Heart right ventricle (tissue), 16 donors: ENCODE measurements around the gene MRPL41. TPM values are rescaled to one million over a fixed set of nuclear protein-coding genes. Genes with fewer than 3 reads are reported as not detected.
"Not testable (repeated sequence)": the region's sequence is repeated elsewhere in the genome, so short reads cannot be mapped to it uniquely, and the experiment has no call there.

Experiments
- ATAC-seq, 8 donors: fragments of 200-7000 bp; cut with Tn5 transposase; one replicate each; pipeline ENCODE4 v1.9.1; 2020; ENCODE audit warnings: mild to moderate bottlenecking in 8 of 8, moderate library complexity in 8 of 8, moderate number of reproducible peaks in 1 of 8
- DNase-seq, 2 donors: peaks; one replicate each; pipeline ENCODE4 v3.0.0-alpha.2; 2020
- H3K27ac ChIP-seq, 10 donors: fragments of 200-600 bp; sonication (generic) in 2 of 10; one replicate each; pipeline versions ENCODE4 v1.5.0 to v1.8.0; 2020 to 2022; ENCODE audit warnings: mild to moderate bottlenecking in 3 of 10
- H3K27me3 ChIP-seq, 7 donors: fragments of 200-600 bp; one replicate each; pipeline ENCODE4 v1.8.0; 2021 to 2022; ENCODE audit warnings: mild to moderate bottlenecking in 2 of 7
- H3K36me3 ChIP-seq, 9 donors: fragments of 200-600 bp; sonication (generic) in 1 of 9; one replicate each; pipeline versions ENCODE4 v1.5.0 to v1.8.0; 2020 to 2022; ENCODE audit warnings: mild to moderate bottlenecking in 2 of 9
- H3K4me1 ChIP-seq, 9 donors: fragments of 200-600 bp; sonication (generic) in 1 of 9; one replicate each; pipeline versions ENCODE4 v1.5.0 to v1.8.0; 2020 to 2022; ENCODE audit warnings: mild to moderate bottlenecking in 4 of 9
- H3K4me3 ChIP-seq, 10 donors: fragments of 200-600 bp; sonication (generic) in 2 of 10; one replicate each; pipeline versions ENCODE4 v1.5.0 to v1.8.0; 2020 to 2022; ENCODE audit warnings: mild to moderate bottlenecking in 7 of 10, moderate library complexity in 2 of 10
- H3K9me3 ChIP-seq, 11 donors: fragments of 200-600 bp in 10 of 11; sonication (generic) in 2 of 11; one replicate each; pipeline versions ENCODE4 v1.5.0 to v1.8.0; 2013 to 2022; ENCODE audit warnings: mild to moderate bottlenecking in 2 of 11, control low read depth in 1 of 11, moderate library complexity in 1 of 11
- WGBS, 2 donors: extraction: QIAGEN DNeasy Blood & Tissue Kit; methylation state at CpG; one replicate each; pipeline ENCODE4 v1.1.7; 2013; ENCODE audit warnings: inconsistent platforms in 1 of 2; 5-methylcytosine and 5-hydroxymethylcytosine counted together
- intact Hi-C, 10 donors: fragments of 100-400 bp; cut with DNase I; formaldehyde crosslinking; loops; one replicate each; pipeline versions ENCODE4 v1.11.1 to v1.14.2; 2022
- polyA plus RNA-seq, 2 donors: library from polyadenylated mRNA; stranded (reverse); fragments of 200-250 nt; gene quantifications; one replicate each; pipeline ENCODE4 v1.2.3, GENCODE V29; 2013
- total RNA-seq, 10 donors: library from RNA; stranded (reverse); fragmentation: NEBNext Ultra II Directional in 3 of 10; extraction: Animal tissue kit (Norgen Biotek cat#: 25700) in 3 of 10; gene quantifications; one replicate each; pipeline versions ENCODE4 v1.2.1 to v1.2.4, GENCODE V29; 2021 to 2023
- TF ChIP-seq, protein P1 (sequence below), 9 donors: fragments of 200-600 bp; sonication (generic) in 2 of 9; IDR thresholded peaks; one replicate each; pipeline versions ENCODE4 v1.5.0 to v1.8.0; 2021 to 2022; ENCODE audit warnings: antibody characterized with exemption in 9 of 9, mild to moderate bottlenecking in 5 of 9, moderate library complexity in 1 of 9
- donor health status: Arrhythmogenic right ventricular cardiomyopathy.
- donor health status: ischemic (EF 13 %, LVEDD 7.1; RV severe dilation, severe dysfunction).
- donor health status: healthy with polysubstance abuse.
- donor health status: DM: no; HTN: yes; CAD: no.
- donor health status: DM: no; HTN: no; CAD: no.
- donor health status: ischemic (EF 25% LVEDD 6.9; RV normal size, moderate dysfunction).
- donor health status: ischemic (EF 25% LVEDD 5.7; RV mildly dilated, moderate dysfunction).
- donor health status: healthy.
- donor health status: DM: yes; HTN: yes; CAD: no.
- donor health status: Ischemic cardiomyopathy.
- donor health status: ischemic (EF 35%, LVEDD 5.7; RV mildly dilated, moderate dysfunction).
- donor health status: nonischemic (EF 11% LVEDD 7.7; RV severe dilation, severe dysfunction).
- donor health status: DM: yes; HTN: yes; CAD: no.
- donor health status: PGD.
- donor health status: ischemic (EF 29% LVEDD 5.4; RV normal size, mild dysfunction).
- donor health status: nonischemic (EF 23%, LVEDD 6.1; RV moderate dilation, normal function).

The MRPL41 gene
- total and polyA plus RNA-seq, 12 donors, result 133 to 1,052 (median 215) TPM

DNA sequence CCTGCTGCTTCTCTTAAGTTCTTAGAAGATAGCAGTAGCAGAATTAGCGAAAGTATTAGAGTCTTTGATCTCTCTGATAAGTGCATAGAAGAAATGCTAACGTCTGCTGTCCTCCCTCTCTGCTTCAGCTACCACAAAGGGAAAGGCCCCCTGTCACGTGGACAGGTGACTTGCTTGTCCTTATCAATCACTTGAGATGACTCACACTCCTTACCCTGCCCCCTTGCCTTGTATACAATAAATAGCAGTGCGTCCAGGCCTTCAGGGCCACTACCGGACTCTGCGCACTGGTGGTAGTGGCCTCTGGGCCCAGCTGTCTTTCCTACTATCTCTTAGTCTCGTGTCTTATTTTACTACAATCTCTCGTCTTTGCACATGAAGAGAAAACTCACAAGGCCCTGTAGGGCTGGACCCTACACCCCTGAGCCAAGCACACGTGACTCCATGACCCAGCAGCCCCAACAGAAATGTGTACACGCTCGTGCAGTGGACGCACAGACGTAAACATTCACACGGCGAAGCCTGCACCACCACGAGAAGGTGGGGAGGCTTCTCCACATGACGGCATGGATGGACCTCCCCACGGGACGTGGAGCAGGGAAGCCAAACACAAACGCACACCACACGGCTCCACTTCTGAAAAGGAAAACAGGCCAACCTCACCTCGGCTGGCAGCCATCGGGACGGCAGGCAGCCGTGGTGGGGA lies 39.8 kb upstream of the MRPL41 start:
- Histone ChIP-seq H3K4me3 (no peak overlapping the region), H3K27ac (no peak overlapping the region), H3K9me3 (peaks cover 0 to 3% (median 0%) of the 10 kb centered on the region in 11 donors), H3K4me1 (no peaks in the 10 kb centered on the region), H3K36me3 (peaks cover 0 to 9% (median 0%) of the 10 kb centered on the region in 9 donors), H3K27me3 (no peaks in the 10 kb centered on the region)
- TF ChIP-seq, protein P1, sequence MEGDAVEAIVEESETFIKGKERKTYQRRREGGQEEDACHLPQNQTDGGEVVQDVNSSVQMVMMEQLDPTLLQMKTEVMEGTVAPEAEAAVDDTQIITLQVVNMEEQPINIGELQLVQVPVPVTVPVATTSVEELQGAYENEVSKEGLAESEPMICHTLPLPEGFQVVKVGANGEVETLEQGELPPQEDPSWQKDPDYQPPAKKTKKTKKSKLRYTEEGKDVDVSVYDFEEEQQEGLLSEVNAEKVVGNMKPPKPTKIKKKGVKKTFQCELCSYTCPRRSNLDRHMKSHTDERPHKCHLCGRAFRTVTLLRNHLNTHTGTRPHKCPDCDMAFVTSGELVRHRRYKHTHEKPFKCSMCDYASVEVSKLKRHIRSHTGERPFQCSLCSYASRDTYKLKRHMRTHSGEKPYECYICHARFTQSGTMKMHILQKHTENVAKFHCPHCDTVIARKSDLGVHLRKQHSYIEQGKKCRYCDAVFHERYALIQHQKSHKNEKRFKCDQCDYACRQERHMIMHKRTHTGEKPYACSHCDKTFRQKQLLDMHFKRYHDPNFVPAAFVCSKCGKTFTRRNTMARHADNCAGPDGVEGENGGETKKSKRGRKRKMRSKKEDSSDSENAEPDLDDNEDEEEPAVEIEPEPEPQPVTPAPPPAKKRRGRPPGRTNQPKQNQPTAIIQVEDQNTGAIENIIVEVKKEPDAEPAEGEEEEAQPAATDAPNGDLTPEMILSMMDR (IDR thresholded peaks at IDR 0.05), result no peak
- intact Hi-C loops, result no loop called here
- ATAC-seq, result no peak
- no peak for DNase-seq
- WGBS, 2 donors, result 88 to 90% methylated on average over 25 of the region's 25 CpGs

DNA sequence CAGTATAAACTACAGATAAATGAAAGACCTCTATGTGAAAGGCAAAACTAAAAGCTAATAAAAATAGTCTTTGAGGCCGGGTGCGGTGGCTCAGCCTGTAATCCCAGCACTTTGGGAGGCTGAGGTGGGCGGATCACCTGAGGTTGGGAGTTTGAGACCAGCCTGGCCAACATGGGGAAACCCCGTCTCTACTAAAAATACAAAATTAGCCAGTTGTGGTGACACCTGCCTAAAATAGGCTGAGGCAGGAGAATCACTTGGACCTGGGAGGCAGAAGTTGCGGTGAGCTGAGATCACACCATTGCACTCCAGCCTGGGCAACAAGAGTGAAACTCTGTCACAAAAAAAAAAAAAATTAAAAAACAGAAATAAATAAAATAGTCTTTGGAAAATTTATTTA lies 38.5 kb upstream of the MRPL41 start:
- not testable (repeated sequence) for ATAC-seq, DNase-seq
- WGBS, 2 donors, result 94 to 96% methylated on average over 5 of the region's 5 CpGs

DNA sequence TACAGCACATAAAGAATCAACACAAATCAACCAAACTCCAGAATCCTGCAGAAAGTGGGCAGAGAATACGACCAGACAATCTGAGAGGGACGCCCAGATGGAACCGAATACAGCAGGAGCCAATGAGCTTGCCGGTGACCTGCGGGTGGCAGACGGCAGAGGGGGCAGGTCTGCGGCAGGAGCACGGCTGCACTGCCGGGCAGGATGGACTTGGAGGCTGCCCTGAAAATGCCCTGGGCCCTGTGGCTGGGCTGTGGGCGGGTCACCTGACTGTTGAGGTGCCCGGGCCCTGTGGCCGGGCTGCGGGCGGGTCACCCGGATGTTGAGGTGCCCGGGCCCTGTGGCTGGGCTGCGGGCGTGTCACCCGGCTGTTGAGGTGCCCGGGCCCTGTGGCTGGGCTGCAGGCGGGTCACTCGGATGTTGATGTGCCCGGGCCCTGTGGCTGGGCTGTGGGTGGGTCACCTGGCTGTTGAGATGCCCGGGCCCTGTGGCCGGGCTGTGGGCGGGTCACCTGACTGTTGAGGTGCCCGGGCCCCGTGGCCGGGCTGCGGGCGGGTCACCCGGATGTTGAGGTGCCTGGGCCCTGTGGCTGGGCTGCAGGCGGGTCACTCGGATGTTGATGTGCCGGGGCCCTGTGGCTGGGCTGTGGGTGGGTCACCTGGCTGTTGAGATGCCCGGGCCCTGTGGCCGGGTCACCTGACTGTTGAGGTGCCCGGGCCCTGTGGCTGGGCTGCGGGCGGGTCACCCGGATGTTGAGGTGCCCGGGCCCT lies 37.7 kb upstream of the MRPL41 start:
- H3K9me3 ChIP-seq, H3K4me3 ChIP-seq, intact Hi-C loops, DNase-seq, H3K36me3 ChIP-seq, H3K4me1 ChIP-seq, H3K27me3 ChIP-seq, H3K27ac ChIP-seq, ATAC-seq: not testable (repeated sequence)
- WGBS, 2 donors, result 91% methylated on average over 42 of the region's 42 CpGs

More for the DNA sequence above, 38.5 kb upstream of the MRPL41 start:
- H3K27ac ChIP-seq, H3K27me3 ChIP-seq, intact Hi-C loops, H3K9me3 ChIP-seq, H3K36me3 ChIP-seq, H3K4me1 ChIP-seq, H3K4me3 ChIP-seq: not testable (repeated sequence)

DNA sequence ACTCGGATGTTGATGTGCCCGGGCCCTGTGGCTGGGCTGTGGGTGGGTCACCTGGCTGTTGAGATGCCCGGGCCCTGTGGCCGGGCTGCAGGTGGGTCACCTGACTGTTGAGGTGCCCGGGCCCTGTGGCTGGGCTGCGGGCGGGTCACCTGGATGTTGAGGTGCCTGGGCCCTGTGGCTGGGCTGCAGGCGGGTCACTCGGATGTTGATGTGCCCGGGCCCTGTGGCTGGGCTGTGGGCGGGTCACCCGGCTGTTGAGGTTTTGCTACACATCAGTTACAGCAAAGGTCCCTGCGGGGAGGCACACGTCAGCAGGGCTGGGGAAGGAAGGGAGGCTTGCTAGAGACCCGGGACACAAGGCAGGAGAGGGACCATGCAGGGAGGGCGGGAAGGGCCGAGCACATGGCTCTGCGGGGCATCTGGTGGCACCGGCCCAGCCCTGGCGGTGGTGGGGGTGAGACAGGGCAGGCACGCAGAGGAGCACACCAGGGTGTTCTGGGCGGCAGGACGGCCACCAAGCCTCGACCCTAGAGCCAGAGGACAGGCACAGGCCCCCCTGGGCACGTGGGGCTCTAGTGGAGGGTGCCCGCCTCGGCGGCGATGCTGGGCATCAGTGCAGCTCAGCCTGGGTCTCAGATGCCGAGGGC lies 36.9 kb upstream of the MRPL41 start:
- no peak for DNase-seq
- Histone ChIP-seq H3K27ac (no peak overlapping the region), H3K4me1 (no peaks in the 10 kb centered on the region), H3K9me3 (peaks cover 0 to under 1% (median 0%) of the 10 kb centered on the region in 11 donors), H3K27me3 (no peaks in the 10 kb centered on the region), H3K36me3 (peaks cover 0 to 5% (median 0%) of the 10 kb centered on the region in 9 donors), H3K4me3 (no peak overlapping the region)
- intact Hi-C loops, result no loop called here
- ATAC-seq, result peak in 1 of 8 donors; percentile 67
- TF ChIP-seq, protein P1 (IDR thresholded peaks at IDR 0.05), result no peak
- WGBS, 2 donors, result 91 to 94% methylated on average over 21 to 29 of the region's 30 CpGs

DNA sequence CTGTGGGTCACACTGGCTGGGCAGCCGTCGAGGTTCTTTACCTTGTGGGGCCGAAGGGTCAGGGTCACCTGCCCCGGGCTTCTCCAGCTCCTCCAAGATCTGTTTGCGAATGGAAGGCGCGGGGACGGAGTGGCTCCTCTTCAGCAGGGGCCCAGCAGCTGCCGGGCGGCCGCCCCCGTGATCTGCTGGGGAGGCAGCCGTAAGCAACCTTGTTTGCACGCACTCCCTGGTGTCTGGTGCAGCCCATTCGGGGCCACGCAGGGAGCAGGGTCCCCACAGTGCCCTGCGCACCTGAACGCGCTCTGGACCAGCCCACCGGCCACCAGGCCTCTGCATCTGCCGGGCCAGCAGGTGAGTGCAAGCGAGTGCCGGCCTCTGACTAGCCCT lies 36.3 kb upstream of the MRPL41 start:
- no peak for DNase-seq
- Histone ChIP-seq H3K4me3 (no peak overlapping the region), H3K27me3 (no peaks in the 10 kb centered on the region), H3K9me3 (no peaks in the 10 kb centered on the region), H3K27ac (no peak overlapping the region), H3K36me3 (peaks cover 0 to 5% (median 0%) of the 10 kb centered on the region in 9 donors), H3K4me1 (no peaks in the 10 kb centered on the region)
- TF ChIP-seq, protein P1 (IDR thresholded peaks at IDR 0.05), result no peak
- intact Hi-C loops, result no loop called here
- 90 to 91% methylated on average over 18 to 23 of the region's 23 CpGs for WGBS, 2 donors
- peak in 1 of 8 donors; percentile 47 for ATAC-seq
